GM21619 (cell line): Measurements from ENCODE around the gene FAM43A.

Experiments
- ATAC-seq: cut with Tn5 transposase; IDR thresholded peaks from one replicate; pipeline ENCODE4 v1.9.1; 2021; ENCODE audit not compliant: unreplicated experiment

FAM43A gene, protein sequence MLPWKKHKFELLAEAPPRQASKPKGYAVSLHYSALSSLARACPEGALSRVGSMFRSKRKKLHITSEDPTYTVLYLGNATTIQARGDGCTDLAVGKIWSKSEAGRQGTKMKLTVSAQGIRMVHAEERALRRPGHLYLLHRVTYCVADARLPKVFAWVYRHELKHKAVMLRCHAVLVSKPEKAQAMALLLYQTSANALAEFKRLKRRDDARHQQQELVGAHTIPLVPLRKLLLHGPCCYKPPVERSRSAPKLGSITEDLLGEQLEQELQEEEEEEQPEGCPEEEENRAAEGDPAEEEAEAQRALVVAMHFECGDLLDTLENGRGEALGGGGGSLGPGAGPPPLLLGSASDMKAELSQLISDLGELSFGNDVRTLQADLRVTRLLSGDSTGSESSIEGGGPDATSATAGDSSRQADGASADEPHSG

DNA sequence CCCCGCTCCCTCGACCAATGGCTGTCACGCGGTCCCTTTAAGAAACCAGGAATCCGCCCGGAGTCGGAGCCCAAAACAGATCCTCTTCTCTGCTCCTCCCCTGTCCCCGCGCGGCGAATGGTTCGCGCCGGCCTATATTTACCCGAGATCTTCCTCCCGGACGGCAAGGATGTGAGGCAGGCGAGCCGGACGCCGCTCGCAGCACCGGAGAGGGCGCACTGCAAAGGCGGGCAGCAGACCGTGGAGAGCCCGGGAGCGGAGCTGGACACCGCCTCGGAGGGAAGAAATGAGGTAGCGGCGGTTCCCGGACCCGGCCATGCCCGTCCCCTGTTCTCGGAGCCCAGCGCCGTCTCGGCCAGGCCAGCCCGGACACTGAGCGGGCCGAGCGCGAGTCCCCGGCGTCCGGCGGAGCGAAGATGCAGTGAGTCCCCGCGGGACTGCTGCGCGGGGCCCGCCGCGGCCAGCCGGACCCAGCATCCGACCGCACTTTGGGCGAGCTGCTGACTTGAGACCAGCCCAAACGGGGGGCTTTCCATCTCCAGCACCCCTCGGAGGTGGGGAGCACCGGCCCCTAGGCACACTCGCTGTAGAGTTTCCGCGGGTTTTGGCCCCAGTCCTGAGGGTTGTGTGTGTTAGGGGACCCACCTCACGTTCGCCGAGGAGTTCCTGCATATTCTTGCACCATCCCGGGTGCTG is at the start of gene FAM43A:
Gene FAM43A, plus strand, starts transcription at position 166 of the 696 bp plus-strand sequence. CDS start 944 bp downstream, outside the sequence.
- peak; percentile 29 for ATAC-seq

DNA sequence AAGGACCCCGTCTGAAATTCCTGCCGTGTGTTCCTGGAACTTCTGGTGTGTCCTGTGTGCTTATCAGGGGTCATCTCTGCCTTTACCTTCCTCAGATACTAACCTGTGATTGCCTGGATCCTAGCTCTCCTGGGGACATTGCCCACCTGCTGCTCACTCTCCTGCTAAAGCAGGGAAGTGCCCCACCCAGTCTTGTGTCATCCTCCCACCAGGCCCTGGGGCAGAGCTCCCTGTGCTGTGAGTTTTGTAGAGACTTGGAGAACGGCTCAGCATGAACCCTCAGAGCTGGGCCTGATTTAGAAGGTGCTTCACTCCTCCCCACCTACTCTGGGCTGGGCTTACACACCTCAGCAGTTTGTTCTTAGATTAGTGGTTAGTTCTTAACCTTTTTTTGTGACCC is 48.6 kb upstream of the FAM43A start:
- no peak for ATAC-seq

DNA sequence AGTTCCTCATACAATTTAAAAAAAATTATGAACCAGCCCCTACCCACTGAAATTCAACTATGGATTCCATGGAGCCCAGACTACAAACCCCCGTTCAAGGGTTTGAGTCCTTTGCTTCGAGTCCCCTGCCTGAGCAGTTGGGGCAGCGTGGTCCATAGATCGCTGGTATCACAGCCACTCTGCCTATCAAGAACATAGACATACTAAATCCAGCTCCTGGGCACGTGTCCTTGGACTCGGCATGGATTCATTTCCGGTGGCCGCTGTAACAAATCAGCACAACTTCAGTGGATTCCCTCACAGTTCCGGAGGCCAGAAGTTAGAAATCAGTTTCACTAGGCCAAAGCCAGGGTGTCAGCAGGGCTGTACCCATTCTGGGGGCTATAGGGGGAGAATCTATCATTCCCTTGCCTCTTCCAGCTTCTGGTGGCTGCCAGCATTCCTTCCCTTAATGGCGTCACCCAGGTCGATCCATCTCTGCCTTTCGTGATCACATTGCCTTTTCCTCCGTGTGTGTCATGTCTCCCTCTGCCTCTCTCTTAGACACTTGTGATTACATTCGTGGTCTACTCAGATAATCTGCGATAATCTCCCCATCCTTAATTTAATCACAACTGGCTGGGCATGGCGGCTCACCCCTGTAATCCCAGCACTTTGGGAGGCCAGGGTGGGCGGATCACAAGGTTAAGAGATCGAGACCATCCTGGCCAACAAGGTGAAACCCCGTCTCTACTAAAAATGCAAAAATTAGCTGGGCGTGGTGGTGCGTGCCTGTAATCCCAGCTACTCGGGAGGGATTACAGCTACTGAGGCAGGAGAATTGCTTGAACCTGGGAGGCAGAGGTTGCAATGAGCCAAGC is 47.9 kb upstream of the FAM43A start:
- no peak for ATAC-seq

DNA sequence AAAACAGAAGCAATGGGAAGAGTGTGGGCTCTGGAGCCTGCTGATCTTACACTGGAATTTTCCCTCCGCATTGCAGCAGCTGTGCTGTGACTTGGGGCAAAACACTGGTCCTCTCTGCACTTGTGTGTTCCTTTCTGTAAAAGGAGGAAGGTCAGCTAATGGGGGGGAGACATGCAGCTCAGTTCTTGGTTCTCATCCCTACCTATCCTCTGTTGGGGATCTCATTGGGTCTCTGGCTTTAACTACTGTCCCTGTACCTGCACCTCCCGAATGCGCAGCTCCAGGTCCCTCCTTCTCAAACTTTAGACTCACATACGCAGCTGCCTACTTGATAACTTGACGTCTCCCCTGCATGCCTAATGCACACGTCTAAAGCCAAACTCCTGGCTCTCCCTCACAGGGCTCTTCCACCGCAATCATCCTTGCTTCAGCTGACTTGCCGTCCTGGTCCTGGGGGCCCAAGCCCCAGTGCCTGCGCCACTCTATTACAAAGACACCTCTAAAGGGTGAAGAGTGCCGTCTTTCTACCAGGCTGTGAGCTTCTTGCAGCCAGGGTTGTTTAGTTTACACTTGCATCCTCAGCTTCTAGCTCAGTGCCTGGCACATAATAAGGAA is 46.6 kb upstream of the FAM43A start:
- no peak for ATAC-seq

DNA sequence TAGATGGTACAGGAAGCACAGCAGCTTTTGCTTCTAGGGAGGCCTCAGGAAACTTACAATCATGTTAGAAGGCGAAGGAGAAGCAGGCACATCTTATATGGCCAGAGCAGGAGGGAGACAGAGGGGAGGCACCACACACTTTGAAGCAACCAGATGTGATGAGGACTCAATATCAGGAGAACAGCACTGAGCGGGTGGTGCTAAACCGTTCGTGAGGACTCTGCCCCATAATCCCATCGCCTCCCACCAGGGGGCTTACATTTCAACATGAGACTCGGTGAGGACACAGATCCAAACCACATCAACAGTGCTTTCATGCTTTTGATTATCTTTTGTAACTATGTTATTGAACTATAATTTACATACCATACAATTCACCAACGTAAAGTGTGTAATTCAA is 44.9 kb upstream of the FAM43A start:
- no peak for ATAC-seq

DNA sequence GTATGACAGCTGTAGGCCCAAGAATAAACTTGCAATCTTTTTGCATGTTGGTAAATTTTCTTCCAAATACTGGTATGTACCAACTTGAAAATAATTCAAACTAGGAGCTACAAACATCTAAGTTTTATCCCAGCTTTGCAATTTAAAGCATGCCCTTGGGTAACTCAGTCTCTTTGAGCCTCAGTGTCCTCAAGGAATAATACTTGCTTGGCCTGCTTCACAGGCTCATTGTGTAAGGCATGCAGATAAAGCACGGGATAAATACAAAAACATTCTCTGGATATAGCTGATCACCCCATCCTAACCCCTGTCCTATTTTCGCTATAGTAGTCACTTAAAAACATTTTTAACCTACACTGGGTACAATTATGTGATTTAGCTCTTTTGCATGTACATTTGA is 42.9 kb upstream of the FAM43A start:
- no peak for ATAC-seq

DNA sequence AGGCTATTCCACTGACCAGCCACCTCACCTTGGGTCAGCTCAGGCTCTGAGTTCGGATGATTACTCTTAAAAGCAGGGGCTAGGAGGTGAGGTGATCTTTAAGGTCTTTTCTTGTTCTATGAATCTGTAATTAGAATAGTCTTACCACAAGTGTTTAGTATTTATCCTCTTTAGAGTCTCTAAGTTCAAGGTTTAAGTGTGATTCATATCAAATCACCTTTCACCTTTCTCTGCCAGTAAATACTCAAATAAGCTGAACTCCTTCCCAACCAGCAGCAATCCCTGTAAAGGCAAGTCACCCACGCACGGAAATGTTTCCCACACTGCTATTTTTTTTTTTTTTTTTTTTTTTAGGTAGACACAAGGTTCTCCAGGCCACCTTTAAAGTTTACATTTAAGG is 37.9 kb upstream of the FAM43A start:
- no peak for ATAC-seq

DNA sequence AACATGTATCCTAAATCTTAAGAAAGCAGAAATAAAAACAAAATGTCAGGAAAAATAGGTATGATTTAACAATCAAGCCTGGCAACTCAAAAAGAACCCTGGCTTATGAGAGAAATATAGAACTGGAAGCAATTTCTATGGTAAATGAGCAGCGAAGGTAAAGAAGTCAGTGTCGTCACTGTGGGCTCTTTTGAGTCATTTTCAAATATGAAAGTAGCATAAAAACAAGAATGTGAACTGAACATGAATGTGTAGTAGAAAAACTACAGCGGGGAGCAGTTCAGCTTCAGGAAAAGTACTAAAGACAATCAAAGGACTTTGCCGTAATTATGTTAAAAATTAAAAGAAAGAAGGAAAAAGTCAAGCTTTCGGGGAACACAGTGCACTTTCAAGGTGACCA is 31.2 kb upstream of the FAM43A start:
- ATAC-seq = peak; percentile 76

DNA sequence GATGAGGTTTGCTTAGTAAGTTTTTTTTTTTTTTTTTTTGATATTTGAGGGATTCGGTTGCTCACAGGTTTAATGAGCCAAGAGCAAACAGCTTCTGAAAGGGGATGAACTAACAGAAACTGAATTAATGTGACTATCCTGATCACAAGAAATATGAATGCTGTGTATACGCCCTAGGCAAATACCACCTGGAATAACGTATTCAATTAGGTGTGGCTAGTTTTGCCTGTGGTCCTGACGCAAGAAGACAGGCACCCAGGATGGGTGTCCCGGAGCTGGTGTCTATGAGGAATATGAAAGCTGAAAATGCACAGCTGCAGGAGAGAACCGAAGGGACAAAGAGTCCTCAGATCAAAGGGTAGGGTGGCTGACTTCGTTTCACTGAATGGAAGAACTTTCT is 28.2 kb upstream of the FAM43A start:
- ATAC-seq = no peak

DNA sequence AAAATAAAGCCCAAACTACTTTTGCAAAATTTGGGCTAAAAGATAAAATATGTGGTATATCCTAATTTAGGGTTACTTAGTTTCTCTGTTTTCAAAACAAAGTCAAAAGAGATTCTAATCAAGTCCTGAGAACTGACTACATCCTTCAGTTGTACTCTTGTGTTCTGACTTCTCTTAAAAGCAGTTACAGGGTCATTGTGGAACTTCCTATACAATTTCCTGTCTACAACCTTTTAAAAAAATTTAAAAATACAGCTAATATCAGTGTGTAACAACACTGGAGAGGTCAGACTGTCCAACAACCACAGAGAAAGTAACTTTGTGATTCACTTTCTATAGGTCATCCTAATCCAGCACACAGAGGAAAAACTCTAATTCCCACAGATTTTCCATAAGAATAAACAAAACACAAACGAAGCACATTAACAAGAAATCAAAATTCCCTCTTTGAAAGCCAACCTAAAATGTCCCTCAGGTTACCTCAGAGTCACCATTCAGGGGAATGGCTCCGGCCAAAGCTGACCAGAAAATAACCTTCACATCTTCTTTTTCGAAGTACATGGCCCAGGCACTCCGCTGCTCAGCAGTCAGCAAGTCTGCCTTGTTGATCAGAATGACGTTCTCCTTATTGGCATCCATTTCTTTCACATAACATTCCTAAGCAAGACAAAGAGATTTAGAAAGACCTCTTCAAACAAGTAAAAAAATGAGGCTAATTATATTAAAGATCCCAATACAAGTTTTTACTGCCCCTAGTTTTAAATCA is 27.0 kb upstream of the FAM43A start:
- no peak for ATAC-seq

DNA sequence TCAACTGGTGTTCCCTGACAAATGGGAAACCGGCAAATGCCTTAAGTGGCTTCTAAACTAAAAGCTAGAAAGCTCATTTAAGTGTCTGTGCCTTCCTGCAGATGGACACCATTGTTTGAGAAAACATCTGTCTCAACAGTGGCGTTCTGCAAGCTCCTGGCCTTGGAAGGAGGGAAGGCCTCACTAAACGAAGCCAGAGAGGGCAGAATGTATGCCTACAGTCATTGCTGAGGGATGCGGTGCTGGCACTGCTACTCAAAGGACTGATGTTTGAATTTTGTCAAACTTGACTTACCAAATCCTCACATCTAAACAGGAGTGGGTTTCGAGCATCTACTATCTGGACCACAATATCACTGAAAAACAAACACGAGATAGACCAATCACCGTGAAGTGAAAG is 25.9 kb upstream of the FAM43A start:
- no peak for ATAC-seq

DNA sequence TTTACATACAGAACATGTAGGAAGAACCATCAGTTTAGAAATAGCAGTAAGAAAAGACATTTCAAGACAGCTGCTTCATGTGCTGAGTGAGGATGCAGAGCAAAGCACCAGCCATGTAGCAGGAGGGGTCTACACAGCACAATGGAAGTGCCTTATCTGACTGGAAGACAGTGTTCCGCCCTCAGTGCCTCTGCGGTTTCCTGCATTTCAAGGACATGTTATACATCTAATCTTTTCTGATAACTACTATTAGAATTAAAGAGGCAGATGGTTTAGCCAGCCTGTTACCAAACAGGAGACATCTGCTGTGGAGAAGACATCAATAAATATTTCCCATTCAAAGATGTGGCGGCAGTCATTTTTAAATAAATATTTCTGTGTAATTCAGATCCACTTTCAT is 24.3 kb upstream of the FAM43A start:
- no peak for ATAC-seq

DNA sequence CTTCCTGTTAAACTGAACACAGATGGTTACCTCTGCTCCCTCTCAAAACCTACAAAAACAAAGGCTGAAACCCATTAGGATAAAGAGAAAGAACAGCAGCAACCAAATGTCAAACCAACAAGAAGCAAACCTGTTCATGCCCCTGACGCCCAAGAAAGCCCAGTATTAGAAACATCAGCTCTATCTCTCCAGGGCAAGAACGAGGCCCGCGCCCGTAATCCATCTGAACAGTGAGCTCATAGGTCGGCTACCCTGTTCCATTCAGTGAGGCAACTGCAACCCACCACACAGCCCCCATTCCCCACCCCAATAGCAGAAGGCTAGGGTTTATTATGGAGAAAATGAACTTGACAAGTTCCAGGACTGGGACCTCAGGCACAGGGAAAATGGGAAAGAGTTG is 23.7 kb upstream of the FAM43A start:
- no peak for ATAC-seq

DNA sequence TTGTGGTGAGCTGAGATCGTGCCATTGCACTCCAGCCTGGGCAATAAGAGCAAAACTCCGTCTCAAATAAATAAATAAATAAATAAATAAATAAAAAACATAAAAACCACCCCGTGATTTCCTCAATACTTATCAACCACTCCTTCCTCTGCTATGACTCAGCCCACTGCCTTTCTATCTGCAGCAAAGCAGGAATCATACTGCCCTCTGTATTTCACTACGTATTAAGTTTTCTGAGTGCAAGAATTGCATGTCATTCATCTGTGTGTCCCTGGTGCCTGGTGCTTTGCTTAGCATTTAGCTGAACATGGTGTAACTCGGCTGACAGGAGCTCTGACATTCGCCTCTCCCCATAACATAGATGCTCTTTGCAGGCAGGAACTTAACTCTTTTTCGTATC is 20.8 kb upstream of the FAM43A start:
- ATAC-seq = no peak

DNA sequence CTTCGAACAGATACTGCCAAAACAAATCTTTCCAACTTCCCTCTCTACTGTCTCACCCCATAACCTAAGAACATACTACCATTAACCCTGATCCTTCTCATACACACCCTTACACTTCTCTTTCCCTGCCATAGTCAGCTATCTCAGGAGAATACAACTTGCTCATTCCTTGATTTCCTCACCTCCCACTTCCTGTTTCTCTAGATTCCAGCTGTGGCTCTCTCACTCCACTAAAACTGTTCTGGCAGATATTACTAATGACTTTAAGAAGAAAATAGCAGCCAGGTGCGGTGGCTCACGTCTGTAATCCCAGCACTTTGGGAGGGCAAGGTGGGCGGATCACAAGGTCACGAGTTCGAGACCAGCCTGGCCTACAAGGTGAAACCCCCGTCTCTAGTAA is 18.3 kb upstream of the FAM43A start:
- ATAC-seq = no peak

DNA sequence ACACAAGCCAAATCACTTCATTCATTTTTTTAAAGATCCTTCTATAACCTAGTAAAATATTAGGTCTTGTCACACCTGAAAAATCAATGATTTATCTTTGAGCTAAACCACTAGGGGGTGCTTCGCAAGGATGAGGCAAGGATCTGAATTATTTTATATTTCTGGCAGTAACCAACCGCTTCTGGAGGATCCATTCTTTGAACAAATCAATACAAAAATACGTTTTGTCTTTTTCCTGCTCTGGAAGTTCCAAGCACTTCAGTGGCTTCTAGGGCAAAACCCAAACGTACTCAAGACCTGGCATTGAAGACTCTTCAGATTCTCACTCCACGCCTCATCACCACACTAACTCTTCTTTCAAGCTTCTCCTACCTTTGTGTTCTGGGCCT is 14.2 kb upstream of the FAM43A start:
- peak; percentile 26 for ATAC-seq

DNA sequence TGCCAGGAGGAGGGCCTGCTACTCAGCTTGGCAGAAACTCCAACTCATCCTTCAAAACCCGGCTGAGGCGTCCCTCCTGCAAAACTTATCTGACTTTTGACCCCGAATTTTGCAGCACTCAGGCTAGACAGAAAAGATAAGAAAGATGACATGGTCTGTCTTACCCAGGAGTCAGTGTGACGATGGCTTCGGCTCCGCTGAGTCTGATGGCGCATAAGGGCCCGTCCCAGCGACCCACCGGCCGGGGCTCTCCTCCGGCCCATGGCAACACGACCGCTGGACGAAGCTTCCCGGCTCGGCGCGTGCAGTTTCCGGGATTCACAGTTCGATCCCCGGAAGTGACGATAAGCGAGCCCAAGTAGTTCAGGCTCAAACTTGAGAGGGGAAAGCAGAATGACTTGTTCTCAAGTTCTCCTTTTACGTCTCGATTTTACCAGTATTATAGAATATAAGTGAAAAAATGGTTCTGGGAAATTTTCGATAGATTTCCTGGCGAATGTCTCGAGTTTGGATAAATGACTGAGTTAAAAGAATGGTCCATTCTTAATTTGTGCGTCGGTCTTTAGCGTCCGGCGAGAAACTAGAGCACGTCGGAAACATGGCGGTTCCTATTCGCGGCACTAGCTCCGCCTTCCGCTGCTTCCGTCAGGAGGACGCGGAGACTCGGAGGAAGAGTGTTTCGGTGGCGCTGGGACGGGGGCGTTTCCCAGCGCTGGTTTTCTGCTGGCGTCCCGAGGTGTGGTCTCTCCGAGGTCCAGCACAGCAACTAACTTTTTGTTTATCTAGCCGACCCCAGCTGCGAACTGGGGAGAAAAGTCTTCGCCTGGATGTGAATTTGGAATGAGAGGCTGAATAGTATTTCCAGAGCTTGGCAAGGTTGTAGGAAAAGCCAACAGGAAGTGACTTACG is 13.5 kb upstream of the FAM43A start, which contains the start of gene LSG1:
Gene LSG1, minus strand, starts transcription at position 292 of the 909 bp plus-strand sequence. Its CDS starts 29 bp downstream, at position 263.
- peak; percentile 77 for ATAC-seq

DNA sequence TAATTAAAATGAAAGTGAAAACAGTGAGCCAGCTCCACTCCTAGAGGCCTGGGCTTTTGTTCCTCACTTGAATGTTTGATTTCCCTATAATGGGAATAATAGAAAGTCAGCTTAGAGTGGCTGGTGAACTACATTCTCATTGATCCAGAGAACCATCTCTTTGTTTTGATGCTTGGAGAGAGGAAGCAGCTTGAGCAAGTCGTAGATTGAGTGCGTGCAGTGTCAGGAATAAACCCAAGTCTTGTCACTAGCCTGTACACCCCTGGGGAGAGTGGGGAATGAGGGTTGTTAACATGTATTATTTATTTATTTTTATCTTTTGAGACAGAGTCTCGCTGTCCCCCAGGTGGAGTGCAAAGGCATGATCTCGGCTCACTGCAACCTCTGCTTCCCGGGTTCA is 12.8 kb upstream of the FAM43A start:
- ATAC-seq = no peak

DNA sequence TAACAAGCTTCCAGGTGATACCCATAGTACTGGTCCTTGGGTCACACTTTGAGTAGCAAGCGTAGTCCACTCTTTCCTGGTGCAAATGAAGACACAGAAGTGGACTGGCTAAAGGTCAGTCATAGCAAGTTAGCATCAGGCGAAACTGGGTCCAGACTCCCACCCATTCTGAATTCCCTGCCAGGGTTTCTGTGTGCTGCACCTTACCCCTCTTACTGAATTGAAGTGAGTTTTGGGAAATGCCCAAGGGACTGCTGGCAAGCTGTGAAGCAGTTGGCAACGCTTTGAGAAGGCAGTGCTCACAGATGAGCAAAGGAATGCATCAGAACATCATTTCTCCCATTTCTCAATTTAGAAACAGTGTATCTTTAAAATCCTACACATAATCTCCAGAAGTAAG is 11.9 kb upstream of the FAM43A start:
- no peak for ATAC-seq
